Neuron (in vitro differentiated cells): ENCODE measurements around the gene CTAG1A.
"Not testable (repeated sequence)": the region's sequence is repeated elsewhere in the genome, so short reads cannot be mapped to it uniquely, and the experiment has no call there.

Experiments
- H2AFZ ChIP-seq: one replicate; pipeline ENCODE4 v1.6.1; 2013; ENCODE audit warnings: low read depth, mild to moderate bottlenecking, inconsistent platforms, low read length, moderate library complexity
- H3K27me3 ChIP-seq: one replicate; pipeline ENCODE4 v1.6.1; 2013; ENCODE audit warnings: low read length; ENCODE audit not compliant: insufficient read depth
- H3K36me3 ChIP-seq: one replicate; pipeline ENCODE4 v1.6.1; 2013; ENCODE audit warnings: low read length; ENCODE audit not compliant: insufficient read depth
- H3K4me1 ChIP-seq: one replicate; pipeline ENCODE4 v1.6.1; 2013; ENCODE audit warnings: low read length; ENCODE audit not compliant: insufficient read depth
- H3K4me3 ChIP-seq: 2 replicates; pipeline ENCODE4 v1.5.1; 2013; ENCODE audit warnings: mild to moderate bottlenecking, low read length, moderate library complexity
- H3K9me3 ChIP-seq: one replicate; pipeline ENCODE4 v1.6.1; 2013; ENCODE audit warnings: low read length

Gene CTAG1A

GRCh38 chrX:154548028-154548316 lies 37.0 kb upstream of the CTAG1A start:
- peak overlapping the region; percentile 85 for H3K4me3 ChIP-seq
- H3K36me3 ChIP-seq = peaks cover 7% of the 10 kb centered on the region
- peaks cover 3% of the 10 kb centered on the region for H3K4me1 ChIP-seq
- H2AFZ ChIP-seq = no peak overlapping the region
- H3K27me3 ChIP-seq = peaks cover 1% of the 10 kb centered on the region
- H3K9me3 ChIP-seq = no peaks in the 10 kb centered on the region

- H3K4me3 ChIP-seq = no peak overlapping the region
- H3K36me3 ChIP-seq = peaks cover 15% of the 10 kb centered on the region
- H3K27me3 ChIP-seq = peaks cover 10% of the 10 kb centered on the region
- no peaks in the 10 kb centered on the region for H3K9me3 ChIP-seq
- peaks cover 3% of the 10 kb centered on the region for H3K4me1 ChIP-seq
- no peak overlapping the region for H2AFZ ChIP-seq
Measured at GRCh38 chrX:154549766-154550165, 35.2 kb upstream of the CTAG1A start.

GRCh38 chrX:154552112-154552806 lies 32.7 kb upstream of the CTAG1A start:
- H3K9me3 ChIP-seq, H3K36me3 ChIP-seq, H3K4me1 ChIP-seq, H2AFZ ChIP-seq, H3K27me3 ChIP-seq, H3K4me3 ChIP-seq: not testable (repeated sequence)

- H3K9me3 ChIP-seq, H3K27me3 ChIP-seq, H3K36me3 ChIP-seq, H2AFZ ChIP-seq, H3K4me3 ChIP-seq, H3K4me1 ChIP-seq: not testable (repeated sequence)
Measured at GRCh38 chrX:154558060-154558690, 26.8 kb upstream of the CTAG1A start.

- not testable (repeated sequence) for H2AFZ ChIP-seq, H3K27me3 ChIP-seq, H3K36me3 ChIP-seq, H3K4me1 ChIP-seq, H3K4me3 ChIP-seq, H3K9me3 ChIP-seq
Measured at GRCh38 chrX:154558896-154559295, 26.0 kb upstream of the CTAG1A start.

GRCh38 chrX:154560326-154560725 lies 24.6 kb upstream of the CTAG1A start:
- H3K27me3 ChIP-seq, H3K9me3 ChIP-seq, H3K36me3 ChIP-seq, H3K4me1 ChIP-seq, H2AFZ ChIP-seq, H3K4me3 ChIP-seq: not testable (repeated sequence)

GRCh38 chrX:154562295-154562694 lies 22.6 kb upstream of the CTAG1A start:
- not testable (repeated sequence) for H3K4me1 ChIP-seq, H3K36me3 ChIP-seq, H3K27me3 ChIP-seq, H2AFZ ChIP-seq, H3K4me3 ChIP-seq, H3K9me3 ChIP-seq

- not testable (repeated sequence) for H3K4me3 ChIP-seq, H3K9me3 ChIP-seq, H3K27me3 ChIP-seq, H2AFZ ChIP-seq, H3K36me3 ChIP-seq, H3K4me1 ChIP-seq
Measured at GRCh38 chrX:154570361-154570760, 14.6 kb upstream of the CTAG1A start.

GRCh38 chrX:154573061-154573460 lies 11.9 kb upstream of the CTAG1A start:
- H3K36me3 ChIP-seq, H2AFZ ChIP-seq, H3K27me3 ChIP-seq, H3K4me3 ChIP-seq, H3K4me1 ChIP-seq, H3K9me3 ChIP-seq: not testable (repeated sequence)

GRCh38 chrX:154575076-154575475 lies 9.9 kb upstream of the CTAG1A start:
- H2AFZ ChIP-seq, H3K9me3 ChIP-seq, H3K27me3 ChIP-seq, H3K36me3 ChIP-seq, H3K4me3 ChIP-seq, H3K4me1 ChIP-seq: not testable (repeated sequence)

GRCh38 chrX:154582994-154583393 lies 1.9 kb upstream of the CTAG1A start:
- not testable (repeated sequence) for H3K36me3 ChIP-seq, H3K9me3 ChIP-seq, H3K4me1 ChIP-seq, H3K4me3 ChIP-seq, H3K27me3 ChIP-seq, H2AFZ ChIP-seq

GRCh38 chrX:154590415-154590814 lies 5.5 kb downstream of the CTAG1A start:
- H3K9me3 ChIP-seq, H3K27me3 ChIP-seq, H3K4me3 ChIP-seq, H2AFZ ChIP-seq, H3K36me3 ChIP-seq, H3K4me1 ChIP-seq: not testable (repeated sequence)

GRCh38 chrX:154592505-154592904 lies 7.6 kb downstream of the CTAG1A start:
- H3K27me3 ChIP-seq = no peaks in the 10 kb centered on the region
- no peaks in the 10 kb centered on the region for H3K9me3 ChIP-seq
- no peaks in the 10 kb centered on the region for H3K36me3 ChIP-seq
- H3K4me3 ChIP-seq = no peak overlapping the region
- H3K4me1 ChIP-seq = peaks cover 9% of the 10 kb centered on the region
- no peak overlapping the region for H2AFZ ChIP-seq

- Histone ChIP-seq H3K9me3 (no peaks in the 10 kb centered on the region), H2AFZ (no peak overlapping the region), H3K36me3 (no peaks in the 10 kb centered on the region), H3K27me3 (no peaks in the 10 kb centered on the region), H3K4me3 (no peak overlapping the region), H3K4me1 (peaks cover 9% of the 10 kb centered on the region)
Measured at GRCh38 chrX:154593201-154593600, 8.3 kb downstream of the CTAG1A start.
